H9 (cell line): ENCODE measurements around the gene TMC1. TPM values are rescaled to one million over a fixed set of nuclear protein-coding genes. Genes with fewer than 3 reads are reported as not detected.

Experiments used
- DNase-seq: peaks from one replicate; pipeline ENCODE4 v3.0.0-alpha.2; 2017
- H2AFZ ChIP-seq: one replicate; pipeline ENCODE4 v1.6.1; 2013; ENCODE audit warnings: mild to moderate bottlenecking, low read length, control low read depth, moderate library complexity
- H2AK5ac ChIP-seq: 2 replicates; pipeline ENCODE4 v1.6.1; 2013; ENCODE audit warnings: low read length, control low read depth, mixed read lengths; ENCODE audit not compliant: insufficient read length
- H2BK120ac ChIP-seq: one replicate; pipeline ENCODE4 v1.6.1; 2013; ENCODE audit warnings: low read depth, mild to moderate bottlenecking, low read length, control low read depth, inconsistent platforms; ENCODE audit not compliant: poor library complexity, severe bottlenecking
- H2BK12ac ChIP-seq: 2 replicates; pipeline ENCODE4 v1.6.1; 2013; ENCODE audit warnings: low read length, control low read depth, mixed read lengths, low read depth; ENCODE audit not compliant: insufficient read length
- H2BK15ac ChIP-seq: 2 replicates; pipeline ENCODE4 v1.6.1; 2013; ENCODE audit warnings: low read depth, low read length, control low read depth
- H2BK20ac ChIP-seq: one replicate; pipeline ENCODE4 v1.6.1; 2013; ENCODE audit warnings: low read depth, mild to moderate bottlenecking, low read length, control low read depth, inconsistent platforms; ENCODE audit not compliant: poor library complexity, severe bottlenecking
- H2BK5ac ChIP-seq: 2 replicates; pipeline ENCODE4 v1.6.1; 2013; ENCODE audit warnings: low read length, control low read depth, mixed read lengths; ENCODE audit not compliant: insufficient read length
- H3K14ac ChIP-seq: 2 replicates; pipeline ENCODE4 v1.6.1; 2013; ENCODE audit warnings: low read length, control low read depth; ENCODE audit not compliant: insufficient read depth
- H3K18ac ChIP-seq: 2 replicates; pipeline ENCODE4 v1.6.1; 2013; ENCODE audit warnings: low read depth, mild to moderate bottlenecking, mixed read lengths, low read length, control low read depth; ENCODE audit not compliant: insufficient read length
- H3K23ac ChIP-seq: 2 replicates; pipeline ENCODE4 v1.6.1; 2013; ENCODE audit warnings: low read length, control low read depth, mixed read lengths, low read depth; ENCODE audit not compliant: insufficient read length
- H3K23me2 ChIP-seq: 2 replicates; pipeline ENCODE4 v1.6.1; 2013; ENCODE audit warnings: low read depth, mild to moderate bottlenecking, mixed read lengths, low read length, control low read depth; ENCODE audit not compliant: insufficient read length, poor library complexity, severe bottlenecking
- H3K27ac ChIP-seq: 2 replicates; pipeline ENCODE4 v1.5.1; 2013; ENCODE audit warnings: low read length, control low read depth, mixed read lengths, low read depth; ENCODE audit not compliant: insufficient read length
- H3K27me3 ChIP-seq: 2 replicates; pipeline ENCODE4 v1.6.1; 2013; ENCODE audit warnings: low read length, control low read depth, inconsistent platforms; ENCODE audit not compliant: insufficient read depth
- H3K4ac ChIP-seq: 2 replicates; pipeline ENCODE4 v1.6.1; 2013; ENCODE audit warnings: low read depth, mild to moderate bottlenecking, control low read depth, inconsistent platforms, low read length, moderate library complexity
- H3K4me1 ChIP-seq: 2 replicates; pipeline ENCODE4 v1.6.1; 2013; ENCODE audit warnings: low read length, control low read depth, inconsistent platforms; ENCODE audit not compliant: insufficient read depth
- H3K4me2 ChIP-seq: 2 replicates; pipeline ENCODE4 v1.6.1; 2013; ENCODE audit warnings: low read length, control low read depth, mixed read lengths; ENCODE audit not compliant: insufficient read length, insufficient read depth
- H3K56ac ChIP-seq: 2 replicates; pipeline ENCODE4 v1.6.1; 2013; ENCODE audit warnings: low read depth, mild to moderate bottlenecking, mixed read lengths, low read length, control low read depth; ENCODE audit not compliant: insufficient read length
- H3K79me1 ChIP-seq: 2 replicates; pipeline ENCODE4 v1.6.1; 2013; ENCODE audit warnings: low read depth, mild to moderate bottlenecking, moderate library complexity, low read length, control low read depth, inconsistent platforms; ENCODE audit not compliant: insufficient read depth, poor library complexity, severe bottlenecking
- H3K79me2 ChIP-seq: 2 replicates; pipeline ENCODE4 v1.6.1; 2013; ENCODE audit warnings: low read length, control low read depth, inconsistent platforms; ENCODE audit not compliant: insufficient read depth
- H3K9ac ChIP-seq: 2 replicates; pipeline ENCODE4 v1.6.1; 2013; ENCODE audit warnings: low read length, control low read depth, mixed read lengths; ENCODE audit not compliant: insufficient read length; ENCODE audit errors: extremely low read depth
- H3K9me3 ChIP-seq: one replicate; pipeline ENCODE4 v1.6.1; 2013; ENCODE audit warnings: low read depth, low read length, inconsistent platforms; ENCODE audit not compliant: control insufficient read depth
- H3T11ph ChIP-seq: one replicate; pipeline ENCODE4 v1.6.1; 2013; ENCODE audit warnings: mild to moderate bottlenecking, low read length, control low read depth, inconsistent platforms
- H4K20me1 ChIP-seq: one replicate; pipeline ENCODE4 v1.6.1; 2013; ENCODE audit not compliant: control insufficient read depth, insufficient read length, insufficient read depth
- H4K5ac ChIP-seq: 2 replicates; pipeline ENCODE4 v1.6.1; 2013; ENCODE audit warnings: low read depth, mild to moderate bottlenecking, mixed read lengths, low read length, control low read depth; ENCODE audit not compliant: insufficient read length
- H4K8ac ChIP-seq: replicated peaks from 2 replicates; pipeline ENCODE4 v1.6.1; 2013; ENCODE audit warnings: low read length, control low read depth, mixed read lengths, low read depth; ENCODE audit not compliant: insufficient read length
- H4K91ac ChIP-seq: 2 replicates; pipeline ENCODE4 v1.6.1; 2013; ENCODE audit warnings: low read depth, mild to moderate bottlenecking, moderate library complexity, mixed read lengths, low read length, control low read depth; ENCODE audit not compliant: insufficient read length
- H3K27ac Mint-ChIP-seq, 3 experiments: 2 replicates in 2 of 3; 3 replicates in 1 of 3; pipeline ENCODE4 v1.8.0; 2020 to 2021; ENCODE audit warnings: mixed read lengths in 3 of 3, mild to moderate bottlenecking in 1 of 3, moderate library complexity in 1 of 3
- H3K27me3 Mint-ChIP-seq: 2 replicates; pipeline ENCODE4 v1.8.0; 2021; ENCODE audit warnings: low read depth, mild to moderate bottlenecking, moderate library complexity, mixed read lengths
- H3K36me3 Mint-ChIP-seq, 3 experiments: 2 replicates in 2 of 3; 3 replicates in 1 of 3; pipeline ENCODE4 v1.8.0; 2020 to 2021; ENCODE audit warnings: low read depth in 3 of 3, mixed read lengths in 3 of 3; ENCODE audit not compliant: insufficient read depth in 1 of 3
- H3K4me1 Mint-ChIP-seq, 2 experiments: 2 replicates each; pipeline ENCODE4 v1.8.0; 2020; ENCODE audit warnings: mixed read lengths in 2 of 2
- H3K4me3 Mint-ChIP-seq, 2 experiments: 2 replicates in 1 of 2; 3 replicates in 1 of 2; pipeline ENCODE4 v1.8.0; 2020 to 2021; ENCODE audit warnings: mild to moderate bottlenecking in 2 of 2, mixed read lengths in 2 of 2, moderate library complexity in 1 of 2
- H3K9me3 Mint-ChIP-seq, 2 experiments: 2 replicates in 1 of 2; 3 replicates in 1 of 2; pipeline ENCODE4 v1.8.0; 2020; ENCODE audit warnings: mild to moderate bottlenecking in 2 of 2, mixed read lengths in 2 of 2, moderate library complexity in 1 of 2
- WGBS: extraction: QIAGEN DNeasy Blood & Tissue Kit; methylation state at CpG from one replicate; pipeline ENCODE4 v1.1.7; 2013; ENCODE audit warnings: missing lambda C conversion rate, low lambda C conversion rate, mixed read lengths; ENCODE audit not compliant: insufficient read length; ENCODE audit errors: extremely low coverage; 5-methylcytosine and 5-hydroxymethylcytosine counted together
- total RNA-seq: library from RNA; stranded (reverse); gene quantifications from 2 replicates; pipeline ENCODE4 v1.2.1, GENCODE V29; 2021
- TF ChIP-seq, protein P1 (sequence below): fragments of 200-600 bp; sonication (generic); conservative IDR thresholded peaks from 3 replicates; pipeline ENCODE4 v1.8.0; 2021; ENCODE audit warnings: antibody characterized with exemption, mild to moderate bottlenecking

The TMC1 gene
- total RNA-seq, 1 experiment from 2014 or later, result 2.4 TPM

DNA sequence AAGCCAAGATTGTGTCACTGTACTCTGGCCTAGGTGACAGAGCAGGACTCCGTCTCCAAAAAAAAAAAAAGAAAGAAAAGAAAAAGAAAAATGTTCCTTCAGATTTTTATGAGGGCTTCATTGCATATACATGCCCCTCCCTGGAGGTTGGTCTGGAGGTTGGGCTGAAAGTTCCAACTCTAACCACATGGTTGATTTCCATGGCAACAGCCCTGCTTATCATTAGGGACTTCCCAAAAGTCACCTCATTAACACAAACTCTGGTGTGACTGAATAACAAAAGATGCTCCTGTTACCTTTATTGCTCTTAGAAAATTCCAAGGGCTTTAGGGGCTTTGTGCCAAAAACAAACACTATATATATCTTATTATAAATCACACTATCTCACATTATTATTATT, 113.8 kb downstream of the TMC1 start:
- Histone ChIP-seq H3K14ac (no peak overlapping the region), H2BK5ac (no peak overlapping the region), H3K4me1 (no peaks in the 10 kb centered on the region; the same call in 1 of the 2 replicates), H2AFZ (no peak overlapping the region), H2BK12ac (no peak overlapping the region), H3K9me3 (peaks cover 14% of the 10 kb centered on the region), H3T11ph (no peak overlapping the region), H3K23ac (no peak overlapping the region), H4K5ac (no peak overlapping the region), H3K4ac (no peak overlapping the region), H3K27me3 (no peaks in the 10 kb centered on the region), H4K91ac (no peak overlapping the region), H2BK15ac (no peak overlapping the region), H3K23me2 (no peaks in the 10 kb centered on the region), H4K8ac (no peak overlapping the region), H2BK20ac (no peak overlapping the region), H3K27ac (no peak overlapping the region), H3K56ac (no peak overlapping the region), H3K18ac (no peak overlapping the region), H3K79me1 (no peaks in the 10 kb centered on the region), H4K20me1 (no peaks in the 10 kb centered on the region), H3K79me2 (no peaks in the 10 kb centered on the region), H2BK120ac (no peak overlapping the region), H3K9ac (no peak overlapping the region), H2AK5ac (no peak overlapping the region), H3K4me2 (no peak overlapping the region)
- Mint-ChIP-seq H3K27ac (peak overlapping the region in 1 of 3 experiments; percentile 70; a peak in 1 of 7 replicates), H3K9me3 (peaks cover 28 to 29% of the 10 kb centered on the region in 2 experiments), H3K4me3 (no peak overlapping the region), H3K4me1 (peaks cover 9 to 12% of the 10 kb centered on the region in 2 experiments), H3K36me3 (peaks cover 18 to 32% (median 20%) of the 10 kb centered on the region in 3 experiments), H3K27me3 (peaks cover 3% of the 10 kb centered on the region; the same call in 1 of the 2 replicates)
- WGBS, result no CpG with 5 or more reads among the region's 1 CpG
- DNase-seq, result peak; percentile 47
- TF ChIP-seq, protein P1, sequence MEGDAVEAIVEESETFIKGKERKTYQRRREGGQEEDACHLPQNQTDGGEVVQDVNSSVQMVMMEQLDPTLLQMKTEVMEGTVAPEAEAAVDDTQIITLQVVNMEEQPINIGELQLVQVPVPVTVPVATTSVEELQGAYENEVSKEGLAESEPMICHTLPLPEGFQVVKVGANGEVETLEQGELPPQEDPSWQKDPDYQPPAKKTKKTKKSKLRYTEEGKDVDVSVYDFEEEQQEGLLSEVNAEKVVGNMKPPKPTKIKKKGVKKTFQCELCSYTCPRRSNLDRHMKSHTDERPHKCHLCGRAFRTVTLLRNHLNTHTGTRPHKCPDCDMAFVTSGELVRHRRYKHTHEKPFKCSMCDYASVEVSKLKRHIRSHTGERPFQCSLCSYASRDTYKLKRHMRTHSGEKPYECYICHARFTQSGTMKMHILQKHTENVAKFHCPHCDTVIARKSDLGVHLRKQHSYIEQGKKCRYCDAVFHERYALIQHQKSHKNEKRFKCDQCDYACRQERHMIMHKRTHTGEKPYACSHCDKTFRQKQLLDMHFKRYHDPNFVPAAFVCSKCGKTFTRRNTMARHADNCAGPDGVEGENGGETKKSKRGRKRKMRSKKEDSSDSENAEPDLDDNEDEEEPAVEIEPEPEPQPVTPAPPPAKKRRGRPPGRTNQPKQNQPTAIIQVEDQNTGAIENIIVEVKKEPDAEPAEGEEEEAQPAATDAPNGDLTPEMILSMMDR, result no peak
